SU-DHL-6 (cell line): ENCODE data around the gene PHTF1.

Experiments used
- H2AFZ ChIP-seq: fragments of 200-600 bp; sonication (generic); 2 replicates; pipeline ENCODE4 v1.6.1; 2014; ENCODE audit warnings: low read depth, mild to moderate bottlenecking, moderate library complexity, mixed read lengths, antibody characterized with exemption, low read length; ENCODE audit not compliant: severe bottlenecking
- H3F3A ChIP-seq: fragments of 200-600 bp; shearing (Covaris generic); 2 replicates; pipeline ENCODE4 v1.6.0; 2016; ENCODE audit warnings: antibody characterized with exemption, mild to moderate bottlenecking; ENCODE audit not compliant: insufficient read depth
- H3K27ac ChIP-seq: fragments of 200-600 bp; sonication (generic); 2 replicates; pipeline ENCODE4 v1.5.1; 2016; ENCODE audit warnings: low read depth, mild to moderate bottlenecking, low read length, moderate library complexity, mixed read lengths
- H3K27me3 ChIP-seq: fragments of 200-600 bp; sonication (generic), shearing (Covaris generic); 2 replicates; pipeline ENCODE4 v1.6.0; 2014; ENCODE audit warnings: mild to moderate bottlenecking, low read length
- H3K36me3 ChIP-seq: fragments of 200-600 bp; sonication (generic); 2 replicates; pipeline ENCODE4 v1.6.1; 2014; ENCODE audit warnings: mild to moderate bottlenecking, low read length, mixed read lengths
- H3K4me2 ChIP-seq: fragments of 300-600, 200-600 bp; shearing (Covaris generic), sonication (generic); 2 replicates; pipeline ENCODE4 v1.6.0; 2014; ENCODE audit warnings: low read length, low read depth, mild to moderate bottlenecking; ENCODE audit not compliant: poor library complexity, severe bottlenecking
- H3K4me3 ChIP-seq: fragments of 200-600 bp; sonication (generic); 2 replicates; pipeline ENCODE4 v1.5.1; 2014; ENCODE audit warnings: antibody characterized with exemption, low read length, mild to moderate bottlenecking, mixed read lengths; ENCODE audit not compliant: insufficient read depth, poor library complexity, severe bottlenecking
- H3K79me2 ChIP-seq: fragments of 200-600 bp; sonication (generic); 2 replicates; pipeline ENCODE4 v1.6.1; 2014; ENCODE audit warnings: mild to moderate bottlenecking, low read length, moderate library complexity; ENCODE audit not compliant: insufficient read depth
- H3K9ac ChIP-seq: fragments of 200-600 bp; sonication (generic); 2 replicates; pipeline ENCODE4 v1.7.0; 2014; ENCODE audit warnings: mild to moderate bottlenecking, low read length
- H3K9me2 ChIP-seq: fragments of 200-600 bp; sonication (generic); replicated peaks from 2 replicates; pipeline ENCODE4 v1.6.1; 2014; ENCODE audit warnings: low read length; ENCODE audit not compliant: insufficient read depth
- H3K9me3 ChIP-seq: fragments of 200-600 bp; sonication (generic); 2 replicates; pipeline ENCODE4 v1.6.1; 2014; ENCODE audit warnings: low read length, mixed read lengths; ENCODE audit not compliant: insufficient read depth
- H4K20me1 ChIP-seq: fragments of 200-600 bp; sonication (generic); 2 replicates; pipeline ENCODE4 v1.6.1; 2014; ENCODE audit warnings: low read depth, mild to moderate bottlenecking, antibody characterized with exemption, low read length, moderate library complexity, mixed read lengths
- CTCF ChIP-seq: fragments of 200-600 bp; sonication (generic); IDR thresholded peaks from one replicate; pipeline ENCODE4 v1.5.1; 2017; ENCODE audit warnings: antibody characterized with exemption, mild to moderate bottlenecking, low read length, moderate library complexity; ENCODE audit not compliant: insufficient read depth, poor library complexity, severe bottlenecking
- EZH2phosphoT487 ChIP-seq: fragments of 200-600 bp; sonication (generic), shearing (Covaris generic); conservative IDR thresholded peaks from 2 replicates; pipeline ENCODE4 v1.6.1; 2018; ENCODE audit warnings: mild to moderate bottlenecking, antibody characterized with exemption, low read length, moderate library complexity, mixed read lengths

The PHTF1 gene

DNA sequence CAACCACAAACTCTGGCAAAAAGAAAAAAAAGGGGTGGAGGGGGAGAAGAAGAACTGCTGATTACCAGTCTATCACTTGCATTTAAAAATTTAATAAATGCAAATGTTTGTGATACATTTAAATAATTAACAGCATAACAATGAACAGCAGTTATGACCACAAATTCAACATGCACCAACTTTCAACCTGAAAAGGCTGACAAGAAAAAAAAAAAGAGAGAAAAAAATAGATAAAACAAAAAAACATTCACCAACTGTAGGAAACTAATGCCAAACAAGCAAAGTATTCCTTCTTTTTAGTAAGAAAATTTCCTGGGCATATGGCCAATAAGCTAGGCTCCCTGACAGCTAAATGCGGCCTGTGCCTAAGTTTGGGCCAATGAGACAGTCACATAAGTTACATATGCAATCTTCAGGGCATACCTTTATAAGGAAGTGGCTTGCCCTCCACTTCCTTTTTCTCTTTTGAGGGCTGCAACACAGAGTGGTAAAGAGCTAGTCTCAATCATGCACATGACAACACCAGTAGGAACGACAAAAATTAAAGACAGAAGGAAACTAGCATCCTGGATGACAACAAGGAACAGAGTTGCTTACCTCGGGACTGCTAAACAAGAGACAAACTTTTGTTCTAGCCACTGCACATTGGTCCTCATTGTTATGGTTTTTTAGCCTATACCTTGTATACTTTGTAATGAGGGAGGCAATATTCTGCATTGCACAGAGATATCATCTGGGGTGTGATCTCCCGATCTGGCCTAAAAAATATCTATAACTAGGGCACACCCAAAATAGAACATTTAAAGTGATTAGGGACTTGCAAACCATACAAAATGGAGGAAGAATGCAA, 24.2 kb upstream of the PHTF1 start:
- H3K9ac ChIP-seq, result peak overlapping the region; percentile 10; the same call in 1 of the 2 replicates
- no peaks in the 10 kb centered on the region for H3K9me2 ChIP-seq
- no peak overlapping the region for H3K4me3 ChIP-seq
- peak overlapping the region; percentile 61 for H3K27ac ChIP-seq
- H3K4me2 ChIP-seq, result peak overlapping the region; percentile 52
- H2AFZ ChIP-seq, result peak overlapping the region; percentile 10
- H3K36me3 ChIP-seq, result no peaks in the 10 kb centered on the region
- H4K20me1 ChIP-seq, result no peaks in the 10 kb centered on the region; the same call in 1 of the 2 replicates
- 0 out of 2 replicates have a peak, but pooled peaks cover 13% of the 10 kb centered on the region for H3F3A ChIP-seq
- no peaks in the 10 kb centered on the region for H3K27me3 ChIP-seq
- TF ChIP-seq CTCF, result no peak
- TF ChIP-seq EZH2phosphoT487, result no peak
- no peaks in the 10 kb centered on the region for H3K9me3 ChIP-seq
- H3K79me2 ChIP-seq, result peaks cover 54% of the 10 kb centered on the region

- no peaks in the 10 kb centered on the region for H3K9me3 ChIP-seq
- H3K27ac ChIP-seq, result no peak overlapping the region
- H3K9ac ChIP-seq, result no peak overlapping the region
- no peak overlapping the region for H3K4me3 ChIP-seq
- peaks cover 54% of the 10 kb centered on the region for H3K79me2 ChIP-seq
- no peaks in the 10 kb centered on the region for H3K9me2 ChIP-seq
- no peaks in the 10 kb centered on the region for H3K36me3 ChIP-seq
- no peak overlapping the region for H3K4me2 ChIP-seq
- no peaks in the 10 kb centered on the region for H3K27me3 ChIP-seq
- no peak for TF ChIP-seq EZH2phosphoT487
- no peak for TF ChIP-seq CTCF
- peaks cover 17% of the 10 kb centered on the region; the same call in 1 of the 2 replicates for H3F3A ChIP-seq
- H2AFZ ChIP-seq, result no peak overlapping the region
- H4K20me1 ChIP-seq, result no peaks in the 10 kb centered on the region
Observed at GRCh38 chr1:113782406-113782805, 23.1 kb upstream of the PHTF1 start.

DNA sequence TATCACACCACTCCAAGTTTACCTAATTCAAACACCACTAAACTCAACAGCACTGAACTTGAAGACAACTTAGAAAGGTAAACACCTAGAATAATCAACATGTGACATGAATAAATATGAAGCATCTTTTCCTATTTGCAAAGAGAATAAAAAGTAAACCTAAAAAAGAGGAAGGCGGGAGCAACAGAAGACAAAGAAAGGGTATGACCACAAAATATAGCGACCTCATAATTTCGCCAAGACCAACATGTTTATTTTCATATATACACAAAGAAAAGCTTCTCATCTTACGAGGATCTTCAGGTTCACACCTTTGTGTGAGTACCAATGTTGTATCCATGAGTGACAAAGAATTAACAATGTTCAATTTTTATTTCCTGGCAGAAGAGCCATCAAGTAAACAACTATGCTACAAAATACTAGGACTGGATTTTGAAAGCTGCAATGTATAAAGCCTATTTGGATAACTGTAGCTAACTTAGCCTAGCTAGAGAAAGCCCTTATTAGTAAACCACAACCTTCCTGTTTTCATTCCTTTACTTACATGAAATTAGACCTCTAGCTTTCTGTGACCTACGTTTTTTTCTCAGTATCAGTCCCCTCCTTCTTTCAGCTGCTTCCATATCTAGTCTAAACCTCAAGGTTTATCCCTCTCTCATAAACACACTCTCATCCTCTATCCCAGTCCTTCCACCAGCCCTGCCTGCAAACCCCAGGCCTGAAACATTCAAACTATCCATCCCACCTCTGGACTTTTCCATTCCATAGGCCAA, 21.3 kb upstream of the PHTF1 start:
- Histone ChIP-seq H3K27me3 (no peaks in the 10 kb centered on the region), H3K9me3 (no peaks in the 10 kb centered on the region), H3K4me3 (no peak overlapping the region), H3F3A (peaks cover 14% of the 10 kb centered on the region; the same call in 1 of the 2 replicates), H3K36me3 (peaks cover 9% of the 10 kb centered on the region; the same call in 1 of the 2 replicates), H4K20me1 (no peaks in the 10 kb centered on the region), H3K9ac (no peak overlapping the region), H3K4me2 (peak overlapping the region; percentile 7), H3K27ac (no peak overlapping the region), H3K9me2 (no peaks in the 10 kb centered on the region), H2AFZ (no peak overlapping the region), H3K79me2 (peaks cover 54% of the 10 kb centered on the region)
- TF ChIP-seq EZH2phosphoT487, result no peak
- TF ChIP-seq CTCF, result no peak
